ENCODE measurements around the gene MYO1E. TPM values are rescaled to one million over a fixed set of nuclear protein-coding genes. Genes with fewer than 3 reads are reported as not detected.
A peak's percentile ranks its signal among the peaks of the same experiment; 100 is the strongest.
"Not testable (repeated sequence)": the region's sequence is repeated elsewhere in the genome, so short reads cannot be mapped to it uniquely, and the experiment has no call there.

Gene MYO1E
- total RNA-seq, 1 donor from 2014 or later, result 117 TPM

DNA sequence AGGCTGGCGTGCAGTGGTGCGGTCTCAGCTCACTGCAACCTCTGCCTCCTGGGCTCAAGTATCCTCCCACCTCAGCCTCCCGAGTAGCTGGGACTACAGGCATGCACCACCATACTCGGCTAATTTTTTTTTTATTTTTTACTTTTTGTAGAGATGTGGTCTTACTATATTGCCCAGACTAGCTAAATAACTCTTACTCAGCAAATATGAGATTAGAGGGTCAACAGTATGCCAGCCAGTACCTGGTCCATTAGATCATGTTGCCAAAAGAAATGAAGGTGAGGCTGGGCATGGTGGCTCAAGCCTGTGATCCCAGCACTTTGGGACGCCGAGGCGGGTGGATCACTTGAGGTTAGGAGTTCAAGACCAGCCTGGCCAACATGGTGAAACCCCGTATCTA, 210.6 kb downstream of the MYO1E start:
- not testable (repeated sequence) for ATAC-seq

DNA sequence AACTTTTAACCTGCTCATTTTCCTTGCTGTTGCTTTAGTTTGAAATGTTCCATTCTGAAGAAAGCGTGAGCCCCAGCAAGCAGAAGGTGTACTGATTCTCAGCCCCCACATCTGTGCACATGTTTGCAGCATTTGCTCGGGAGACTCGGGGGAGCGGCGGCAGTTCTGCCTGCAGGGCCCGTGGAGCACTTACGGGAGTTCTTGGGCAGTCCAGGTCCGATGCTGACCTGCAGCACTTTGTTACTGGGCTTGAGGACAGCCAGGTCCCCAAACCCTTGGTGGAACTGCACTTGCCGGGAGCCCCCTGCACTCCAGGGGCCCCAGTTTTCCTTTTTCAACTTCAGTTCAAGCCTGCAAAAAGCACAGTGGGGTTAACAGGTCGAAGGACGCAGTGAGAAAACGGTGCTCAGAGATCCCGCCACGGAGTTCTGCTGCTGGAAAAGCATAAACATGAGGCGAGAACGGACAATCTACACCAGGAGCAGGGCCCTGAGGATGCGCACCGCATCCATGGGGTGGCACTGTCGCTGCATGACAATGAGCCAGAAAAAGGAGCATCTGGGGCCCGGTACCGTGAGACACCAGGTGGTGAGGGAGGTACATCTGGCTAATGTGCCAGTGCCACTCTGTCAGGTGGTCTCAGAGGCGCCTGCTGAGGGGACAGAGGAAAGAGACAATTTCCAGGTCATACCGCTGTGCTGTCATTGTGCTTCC, 211.6 kb downstream of the MYO1E start:
- ATAC-seq, result no peak

DNA sequence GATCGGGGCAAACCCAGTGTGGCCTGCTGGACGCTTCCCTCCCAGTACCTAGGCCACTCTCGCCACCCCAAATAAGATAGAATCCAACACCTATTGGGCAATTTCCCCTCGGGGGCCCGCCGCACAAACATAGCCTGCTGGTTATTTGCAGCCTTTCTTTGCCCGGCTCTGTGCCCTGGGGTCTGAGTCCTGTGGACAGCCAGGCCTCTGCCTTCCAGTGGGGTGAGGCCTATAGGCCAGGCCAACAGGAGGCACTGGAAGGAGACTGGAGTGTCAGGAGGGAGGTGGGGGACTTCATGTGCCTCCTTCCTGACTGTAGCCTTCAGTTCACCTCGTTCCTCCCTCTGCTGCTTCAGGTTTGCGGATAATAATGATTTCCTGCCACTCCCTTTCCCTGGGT, 213.5 kb downstream of the MYO1E start:
- no peak for ATAC-seq

DNA sequence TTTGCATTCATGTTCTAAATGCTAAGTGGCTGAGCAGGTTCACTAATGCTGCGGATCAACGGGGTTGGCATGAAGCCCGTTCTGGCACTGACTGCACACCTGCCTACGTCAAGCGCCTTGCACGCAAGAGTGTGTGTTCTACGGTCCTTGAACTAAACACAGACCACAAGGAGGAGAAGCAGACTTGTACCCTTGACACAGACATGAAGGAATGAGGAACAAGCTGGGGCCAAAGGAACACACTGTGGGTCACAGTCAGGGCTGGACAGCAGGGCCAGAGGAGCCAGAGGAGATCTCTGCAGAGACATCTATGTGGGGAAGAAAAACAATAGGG, 214.0 kb downstream of the MYO1E start:
- ATAC-seq, result peak; percentile 79

DNA sequence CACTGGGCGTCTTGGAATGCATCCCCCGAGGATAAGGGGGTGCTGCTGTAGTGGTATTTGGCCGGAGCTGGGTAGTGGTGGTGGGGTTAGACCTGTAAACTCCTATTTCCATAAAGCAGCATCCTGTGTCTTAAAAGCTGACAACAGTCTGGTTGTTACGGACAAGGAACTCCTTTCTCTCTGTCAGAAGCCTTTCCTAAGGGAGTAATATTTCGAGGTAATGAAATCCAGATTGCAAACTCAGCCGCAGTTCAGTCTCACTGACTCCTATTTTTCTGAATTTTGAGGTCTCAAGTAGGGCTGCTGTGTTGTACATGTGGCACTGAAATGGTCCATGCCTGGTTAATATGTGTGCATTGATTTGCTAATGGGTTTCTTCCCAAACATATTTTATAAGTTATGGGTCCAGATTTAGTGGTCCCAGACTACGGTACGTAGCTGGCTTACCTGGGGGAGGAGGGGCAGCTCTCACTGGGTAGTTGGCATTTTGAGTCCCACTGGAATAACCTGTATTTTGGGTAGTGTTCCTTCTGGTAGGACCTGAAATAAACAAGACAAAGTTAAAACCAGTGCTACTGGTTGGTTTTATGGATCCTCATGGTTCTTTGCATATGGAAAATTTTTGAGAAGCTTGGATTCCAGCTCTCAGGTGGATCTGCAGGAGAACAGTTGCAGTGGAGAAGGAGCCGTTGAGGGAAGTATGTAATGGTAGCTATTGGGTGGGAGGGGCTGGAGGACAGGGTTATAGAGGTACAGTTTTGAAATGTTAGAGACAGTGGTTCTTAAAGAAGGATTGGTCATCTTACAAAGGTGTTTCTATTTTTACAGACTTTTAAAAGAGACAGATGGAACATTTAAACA, 214.6 kb downstream of the MYO1E start:
- peak; percentile 67 for ATAC-seq

DNA sequence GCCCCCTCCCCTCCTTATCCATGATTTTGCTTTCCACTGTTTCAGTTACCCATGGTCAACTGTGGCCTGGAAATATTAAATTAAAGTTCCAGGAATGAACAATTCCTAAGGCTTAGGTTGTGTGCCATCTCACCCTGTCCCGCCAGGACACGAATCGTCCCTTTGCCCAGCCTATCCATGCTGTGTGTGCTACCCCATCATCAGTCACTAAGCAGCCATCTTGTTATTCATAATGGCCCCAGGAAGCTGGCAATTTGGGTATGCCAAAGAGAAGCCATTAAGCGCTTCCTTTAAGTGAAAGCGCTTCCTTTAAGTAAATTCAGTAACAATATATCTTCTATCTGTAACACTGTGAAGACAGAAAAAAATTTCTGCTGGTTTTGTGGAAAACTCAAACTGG, 215.3 kb downstream of the MYO1E start:
- ATAC-seq, result no peak

DNA sequence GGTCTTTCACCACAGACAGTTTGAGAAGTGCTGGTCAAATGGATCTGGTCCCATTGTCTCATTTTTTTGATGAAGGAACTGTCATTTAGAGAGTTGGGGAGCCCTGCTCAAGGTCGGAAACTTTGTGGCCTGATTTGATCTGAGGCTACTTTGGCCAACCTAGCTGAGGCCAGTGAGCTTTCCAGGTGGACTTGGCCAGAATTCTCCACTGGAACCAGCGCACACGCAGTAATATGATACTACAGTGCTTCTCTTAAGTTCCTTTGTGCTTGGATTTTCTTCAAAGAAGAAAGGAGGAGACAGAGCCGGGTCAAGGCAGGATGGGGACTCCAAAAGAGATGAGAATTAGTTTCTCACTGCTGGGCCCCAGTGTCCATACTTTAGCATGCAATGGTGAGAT, 217.2 kb downstream of the MYO1E start:
- ATAC-seq, result no peak

DNA sequence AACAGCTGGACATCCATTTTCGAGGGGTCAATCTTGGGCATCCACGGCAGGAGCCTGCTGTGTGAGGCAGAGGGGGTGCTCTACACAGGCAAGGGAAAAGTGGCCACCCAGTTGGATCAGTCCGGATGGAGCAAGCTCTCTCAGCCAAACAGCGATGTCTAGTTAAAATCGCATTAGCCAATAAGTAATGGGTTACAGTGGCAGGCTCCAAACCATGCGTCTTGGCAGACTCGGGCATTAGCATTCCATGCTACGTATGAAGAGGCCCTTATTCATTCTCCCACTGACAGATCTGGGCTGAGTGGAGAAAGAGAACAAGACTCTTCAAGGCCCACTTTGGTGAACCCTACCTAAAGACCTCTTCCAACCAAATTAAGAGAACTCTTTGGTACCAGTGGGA, 218.4 kb downstream of the MYO1E start:
- ATAC-seq, result no peak

DNA sequence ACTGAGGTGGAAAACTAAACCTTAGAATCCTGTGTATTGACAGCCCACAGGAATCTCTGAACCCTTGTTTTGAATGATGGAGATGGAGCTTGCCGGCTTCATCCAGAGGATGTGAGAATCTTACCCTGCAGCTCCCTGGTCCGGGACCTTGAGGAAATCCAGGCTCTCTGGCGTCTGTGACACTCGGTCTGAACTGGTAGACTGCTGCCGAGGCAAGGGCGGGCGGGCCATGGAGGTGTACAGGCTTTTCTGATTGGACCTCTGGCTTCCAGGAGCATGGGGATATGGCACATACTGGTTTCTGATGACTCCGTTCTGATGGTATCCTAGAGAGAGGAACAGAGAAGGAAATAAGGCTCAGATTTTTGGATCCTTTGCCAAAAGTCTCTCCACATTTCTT, 219.2 kb downstream of the MYO1E start:
- ATAC-seq, result no peak

DNA sequence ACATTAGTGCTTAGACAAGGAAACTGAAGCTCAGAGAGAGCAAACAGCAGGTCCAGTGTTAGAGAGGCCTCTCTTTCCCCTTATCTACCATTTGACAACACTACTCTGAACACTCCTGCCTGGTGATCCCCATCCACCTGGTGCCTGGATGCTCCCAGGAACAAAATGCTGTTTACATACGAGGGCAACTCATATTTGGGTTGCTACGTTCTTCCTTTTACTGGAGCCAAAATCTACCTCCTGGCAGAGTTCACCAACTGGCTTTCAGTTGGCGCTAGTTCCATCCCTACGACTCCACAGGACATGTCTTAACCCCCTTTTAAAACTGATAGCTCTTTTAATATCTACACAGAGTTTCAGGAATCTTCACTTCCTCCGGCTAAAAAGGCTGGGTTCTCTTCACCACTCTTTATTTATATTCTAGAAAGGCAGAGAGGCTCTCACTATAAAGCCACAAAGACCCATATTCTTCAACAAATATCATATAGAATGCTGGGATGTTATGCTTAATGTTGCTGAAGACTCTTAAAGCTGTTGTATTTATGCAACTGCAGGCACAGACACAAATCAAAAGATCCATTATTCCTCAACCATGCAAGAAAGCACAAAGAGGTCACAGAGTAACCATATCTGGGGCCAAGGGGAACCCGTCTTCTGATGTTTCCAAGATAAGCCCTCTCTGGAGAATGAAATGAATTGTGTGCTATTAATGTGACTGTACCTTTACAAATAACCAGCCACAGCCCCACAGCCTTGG, 219.8 kb downstream of the MYO1E start:
- no peak for ATAC-seq

DNA sequence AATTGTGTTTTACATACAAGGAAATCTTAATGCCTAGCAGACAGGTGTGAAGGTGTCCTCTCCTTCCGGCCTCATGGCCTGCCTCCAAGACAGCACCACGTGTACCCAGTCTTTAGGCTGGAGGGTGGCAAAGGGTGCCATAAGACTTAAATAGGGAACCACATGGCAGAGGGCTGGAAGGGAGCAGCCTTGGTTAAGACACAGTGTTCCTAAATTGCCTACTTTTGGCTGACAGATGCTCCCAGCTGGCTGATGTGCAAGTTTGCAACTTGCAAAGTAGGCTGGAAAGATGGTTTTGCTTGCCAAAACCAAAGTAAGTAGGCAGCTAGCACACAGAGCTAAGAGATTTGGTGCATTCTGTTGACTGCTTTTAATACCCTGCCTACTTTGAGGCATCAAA, 222.5 kb downstream of the MYO1E start:
- peak; percentile 39 for ATAC-seq

DNA sequence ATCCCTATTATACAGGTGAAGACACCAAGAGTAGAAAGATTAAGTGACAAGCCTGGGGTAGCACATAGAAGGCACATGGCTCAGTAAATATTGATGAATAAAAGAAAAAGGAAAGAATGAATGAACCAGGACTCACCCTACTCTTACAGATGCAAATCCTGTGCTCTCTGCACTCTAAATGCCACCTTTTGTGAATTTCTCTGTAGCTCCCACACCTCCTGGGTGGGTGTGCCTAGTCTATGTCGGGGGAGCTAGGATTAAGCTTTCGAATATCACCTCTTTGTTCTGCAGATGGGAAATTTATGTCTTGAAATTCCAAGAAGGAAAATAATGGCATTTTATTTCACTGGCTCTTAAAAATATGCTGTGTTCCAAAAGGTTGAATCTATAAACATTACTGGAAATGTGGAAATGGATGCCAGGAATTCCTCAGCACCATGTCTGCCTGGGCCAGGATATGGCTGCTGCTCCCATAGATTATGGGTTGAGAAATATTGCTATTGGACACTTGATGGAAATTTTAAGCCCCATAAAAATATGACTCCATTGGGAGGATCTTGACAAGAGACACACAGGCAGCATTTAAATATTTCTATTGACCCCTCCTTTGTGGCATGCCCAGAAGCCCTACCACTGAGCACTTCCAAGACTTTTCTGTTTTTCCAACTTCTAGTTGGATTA, 224.4 kb downstream of the MYO1E start:
- no peak for ATAC-seq

DNA sequence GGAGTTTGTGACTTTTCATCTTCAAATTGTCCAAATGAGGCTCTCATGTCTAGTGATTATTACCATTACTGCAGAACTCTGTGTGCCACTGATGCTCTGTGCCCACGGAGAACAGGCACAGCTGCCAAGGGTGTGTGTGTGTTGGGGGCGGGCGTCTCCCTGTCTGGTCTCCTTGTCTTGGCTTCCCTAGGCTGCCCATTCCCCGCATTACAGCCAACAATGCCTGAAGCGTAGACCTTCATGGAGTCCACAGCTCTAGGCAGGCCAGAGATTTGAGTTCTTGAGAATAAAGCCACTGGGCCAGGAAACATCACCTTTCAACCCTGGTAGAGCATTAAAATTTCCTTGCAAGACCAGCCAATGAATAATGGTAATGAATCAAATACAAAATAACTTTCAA, 225.0 kb downstream of the MYO1E start:
- no peak for ATAC-seq

DNA sequence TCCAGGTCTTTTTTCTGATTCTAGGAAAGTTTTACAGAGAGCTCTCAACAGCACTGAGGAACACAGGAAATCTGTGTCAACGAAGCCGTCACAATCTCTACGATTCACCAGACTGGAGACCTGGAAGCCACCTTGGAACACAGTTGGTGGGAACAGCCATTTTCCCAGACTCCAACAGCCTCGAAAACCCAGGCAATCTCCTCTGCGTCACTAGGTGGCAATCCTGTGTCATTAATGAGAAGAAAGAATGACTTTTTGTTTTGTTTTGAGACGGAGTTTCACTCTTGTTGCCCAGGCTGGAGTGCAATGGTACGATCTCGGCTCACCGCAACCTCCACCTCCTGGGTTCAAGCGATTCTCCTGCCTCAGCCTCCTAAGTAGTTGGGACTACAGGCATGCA, 228.1 kb downstream of the MYO1E start:
- ATAC-seq, result not testable (repeated sequence)

DNA sequence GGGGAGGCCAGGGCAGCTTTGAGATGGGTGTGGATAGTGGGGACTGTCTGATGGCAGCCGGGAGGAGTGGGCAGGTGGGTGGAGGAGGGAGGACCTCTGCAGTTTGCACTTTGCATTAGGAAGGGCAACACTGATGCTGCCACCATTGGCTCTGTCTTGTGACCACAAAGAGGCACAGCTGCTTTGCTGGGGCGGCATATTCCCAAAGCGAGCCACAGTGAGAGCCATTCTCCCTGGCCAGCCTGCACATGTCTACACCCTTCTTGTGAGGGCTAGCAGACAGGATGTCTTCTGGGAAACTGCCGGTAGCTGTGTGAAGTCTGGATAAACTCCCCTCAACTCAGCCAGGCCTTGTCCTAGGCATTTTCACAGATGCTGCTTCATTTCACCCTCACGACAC, 229.4 kb downstream of the MYO1E start:
- ATAC-seq, result no peak

DNA sequence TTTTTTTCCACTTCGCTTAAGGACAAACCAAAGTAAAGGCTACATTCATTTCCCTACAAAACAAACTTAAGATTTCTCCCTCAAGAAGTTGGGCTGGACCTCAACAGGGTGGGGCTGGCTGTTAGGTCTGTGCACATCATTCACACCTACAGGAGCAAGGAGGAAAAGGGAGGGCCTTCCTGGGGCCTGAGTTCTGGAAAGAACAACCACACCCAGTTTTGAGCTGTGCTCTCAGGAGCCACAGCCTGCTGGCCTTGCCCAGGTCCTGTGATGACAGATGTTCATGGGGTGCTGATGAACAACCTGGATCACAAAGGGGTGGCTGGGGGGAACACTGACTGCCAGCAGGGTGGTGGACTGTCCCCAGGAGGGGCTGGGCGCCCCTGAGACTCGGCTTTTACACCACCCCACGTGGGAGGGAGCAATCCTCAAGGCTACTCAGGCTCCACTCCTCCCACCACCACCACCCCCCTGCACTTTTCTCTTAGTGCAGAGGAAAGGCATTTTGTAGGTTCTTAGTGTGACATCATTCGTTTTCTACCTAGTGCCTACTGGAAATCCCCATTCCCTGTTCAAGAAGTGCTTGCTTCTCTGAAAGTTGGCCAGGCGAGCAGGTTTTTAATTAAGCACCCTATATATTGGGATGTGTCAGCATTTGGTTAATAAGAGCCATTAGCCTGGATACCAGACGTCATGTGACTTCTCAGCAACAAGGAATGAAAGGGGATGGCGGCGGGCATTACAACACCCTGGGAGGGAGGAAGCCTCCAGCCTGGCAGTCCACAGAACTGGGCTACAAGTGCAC, 232.0 kb downstream of the MYO1E start:
- ATAC-seq, result peak; percentile 86

DNA sequence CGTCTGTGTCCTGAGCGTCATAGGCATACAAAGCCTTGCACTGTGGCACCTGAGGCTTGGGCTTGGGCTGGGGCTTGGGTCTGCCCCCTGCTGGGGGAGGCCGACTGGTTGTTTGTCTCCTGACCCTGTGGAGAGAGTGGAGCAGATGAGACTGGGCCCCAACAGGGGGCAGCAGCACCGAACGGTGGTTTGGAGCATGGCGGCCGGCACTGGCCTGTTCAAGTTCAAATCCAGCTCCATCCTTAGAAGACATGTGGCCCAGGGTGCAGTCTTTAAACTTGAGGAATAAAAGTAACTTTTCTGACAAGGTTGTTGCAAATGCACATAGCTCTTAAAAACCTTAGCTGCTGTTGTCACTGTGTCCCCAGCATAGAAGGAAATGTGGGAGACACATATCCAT, 234.4 kb downstream of the MYO1E start:
- peak; percentile 41 for ATAC-seq

DNA sequence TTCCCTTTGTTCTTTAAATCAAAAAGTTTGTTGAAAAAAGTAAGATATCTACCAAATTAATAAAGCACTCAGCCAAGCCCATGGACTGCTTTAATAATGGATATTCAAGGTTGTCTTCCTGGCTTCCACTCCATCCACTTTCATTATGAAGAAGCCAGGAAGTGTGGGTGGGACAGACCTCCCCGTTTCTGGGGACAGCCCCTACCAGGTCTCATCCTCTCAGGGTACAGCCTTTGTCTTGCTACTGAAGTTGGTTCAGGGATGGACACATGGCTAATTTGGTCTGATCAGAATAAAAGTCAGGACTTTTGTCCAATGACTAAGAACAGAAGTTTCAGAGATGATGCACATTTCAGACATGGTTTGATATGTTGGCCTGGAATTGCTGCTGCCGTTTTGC, 235.1 kb downstream of the MYO1E start:
- no peak for ATAC-seq

DNA sequence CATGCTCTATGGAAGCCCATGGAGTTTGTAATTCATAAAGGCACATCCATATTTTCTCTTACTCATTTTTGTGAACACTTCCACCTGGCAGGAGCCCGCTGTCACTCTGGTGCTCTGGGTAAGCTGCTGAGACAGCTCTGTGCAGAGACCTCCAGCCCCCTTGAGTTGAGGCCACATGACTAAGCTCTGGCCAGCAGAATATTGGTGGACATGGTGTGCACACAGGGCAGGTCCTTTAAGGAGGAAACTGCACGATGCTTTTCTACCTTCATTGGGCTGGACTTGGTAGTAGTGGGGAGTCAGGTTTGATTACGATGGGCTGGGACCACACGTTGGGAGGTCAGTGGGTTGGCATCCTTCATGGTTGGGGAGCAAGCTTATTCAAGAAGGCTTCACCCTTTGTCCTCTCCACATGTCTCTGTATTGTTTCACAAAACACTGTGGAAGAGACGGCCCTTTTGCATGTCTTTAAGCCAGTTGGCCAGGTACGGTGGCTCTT, 238.7 kb downstream of the MYO1E start:
- no peak for ATAC-seq

DNA sequence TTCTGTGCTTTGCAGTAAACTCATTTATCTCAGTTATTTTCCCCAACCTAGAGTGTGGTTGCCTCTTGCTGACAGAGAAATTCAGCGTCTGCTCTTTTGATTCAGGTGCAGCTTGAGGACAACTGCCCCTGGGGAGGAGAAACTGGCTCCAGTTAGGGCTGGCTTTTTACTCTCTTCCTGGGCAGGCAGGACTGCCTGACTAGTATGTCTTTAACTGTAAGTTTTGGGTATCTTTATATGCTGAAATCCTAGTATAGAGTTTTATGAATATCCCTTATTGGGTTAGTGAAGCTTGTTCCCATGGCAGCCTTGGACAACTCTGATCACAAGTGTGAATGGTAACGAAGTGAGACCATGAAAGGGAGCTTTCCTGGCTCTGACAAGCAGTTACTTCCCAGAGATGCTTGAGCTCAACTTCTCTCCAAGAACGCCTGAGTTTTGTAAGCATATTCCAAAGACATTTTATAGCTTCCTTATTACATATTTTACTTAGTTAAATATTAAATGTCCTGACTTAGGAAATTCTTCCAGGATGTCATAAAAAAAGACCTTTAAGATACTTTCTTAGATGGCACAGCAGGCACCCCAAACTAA, 240.6 kb downstream of the MYO1E start:
- no peak for ATAC-seq

DNA sequence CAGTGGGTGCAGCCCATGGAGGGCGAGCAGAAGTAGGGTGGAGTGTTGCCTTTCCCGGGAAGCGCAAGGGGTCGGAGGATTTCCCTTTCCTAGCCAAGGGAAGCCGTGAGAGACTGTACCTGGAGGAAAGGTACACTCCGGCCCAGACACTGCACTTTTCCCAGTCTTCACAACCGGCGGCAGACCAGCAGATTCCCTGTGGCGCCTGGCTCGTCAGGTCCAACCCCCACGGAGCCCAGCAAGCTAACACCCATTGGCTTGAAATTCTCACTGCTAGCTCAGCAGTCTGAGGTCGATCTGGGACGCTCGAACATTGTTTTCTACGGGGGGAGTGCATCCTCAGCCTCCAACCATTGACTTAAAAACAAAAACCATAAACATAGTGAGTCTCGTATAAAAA, 241.2 kb downstream of the MYO1E start:
- no peak for ATAC-seq
